GM23338 (cell line): ENCODE results near the gene PRR18. TPM values are rescaled to one million over a fixed set of nuclear protein-coding genes. Genes with fewer than 3 reads are reported as not detected.

Experiments used
- ATAC-seq: fragments of 200-7000 bp; cut with Tn5 transposase; 3 replicates; pipeline ENCODE4 v1.9.1; 2020
- DNase-seq: peaks from one replicate; pipeline ENCODE4 v3.0.0-alpha.2; 2015; ENCODE audit warnings: low spot score
- H2AFZ ChIP-seq: fragments of 200-600 bp; sonication (generic); 2 replicates; pipeline ENCODE4 v1.8.0; 2016; ENCODE audit warnings: antibody characterized with exemption, mild to moderate bottlenecking, moderate library complexity
- H3F3A ChIP-seq: fragments of 200-600 bp; sonication (generic); replicated peaks from 2 replicates; pipeline ENCODE4 v1.8.0; 2017; ENCODE audit warnings: antibody characterized with exemption, mixed run types, low read depth
- H3K27ac ChIP-seq: fragments of 200-600 bp; sonication (generic); 2 replicates; pipeline ENCODE4 v1.6.1; 2016; ENCODE audit warnings: low read depth
- H3K27me3 ChIP-seq: fragments of 200-600 bp; sonication (generic); 2 replicates; pipeline ENCODE4 v1.8.0; 2016; ENCODE audit warnings: mild to moderate bottlenecking, mixed run types, moderate library complexity; ENCODE audit not compliant: insufficient read depth
- H3K36me3 ChIP-seq: fragments of 200-600 bp; sonication (generic); 2 replicates; pipeline ENCODE4 v1.8.0; 2016; ENCODE audit warnings: mild to moderate bottlenecking; ENCODE audit not compliant: insufficient read depth
- H3K4me1 ChIP-seq: fragments of 200-600 bp; sonication (generic); 2 replicates; pipeline ENCODE4 v1.8.0; 2016; ENCODE audit warnings: mild to moderate bottlenecking, moderate library complexity; ENCODE audit not compliant: insufficient read depth
- H3K4me2 ChIP-seq: fragments of 200-600 bp; sonication (generic); 2 replicates; pipeline ENCODE4 v1.7.1; 2017; ENCODE audit warnings: mixed run types
- H3K4me3 ChIP-seq: fragments of 200-600 bp; sonication (generic); 2 replicates; pipeline ENCODE4 v1.6.1; 2016; ENCODE audit warnings: mixed run types
- H3K79me2 ChIP-seq: fragments of 200-600 bp; sonication (generic); replicated peaks from 2 replicates; pipeline ENCODE4 v1.8.0; 2017; ENCODE audit warnings: mild to moderate bottlenecking; ENCODE audit not compliant: insufficient read depth
- H3K9me2 ChIP-seq: fragments of 200-600 bp; sonication (generic); 2 replicates; pipeline ENCODE4 v1.8.0; 2017; ENCODE audit not compliant: insufficient read depth
- H4K20me1 ChIP-seq: fragments of 200-600 bp; sonication (generic); replicated peaks from 2 replicates; pipeline ENCODE4 v1.8.0; 2017; ENCODE audit warnings: mild to moderate bottlenecking; ENCODE audit not compliant: insufficient read depth
- H3K27ac Mint-ChIP-seq: 2 replicates; pipeline ENCODE4 v1.8.0; 2020; ENCODE audit warnings: inconsistent platforms, mild to moderate bottlenecking, moderate library complexity, mixed read lengths
- H3K27me3 Mint-ChIP-seq: 3 replicates; pipeline ENCODE4 v1.8.0; 2022; ENCODE audit warnings: low read depth, mild to moderate bottlenecking, moderate library complexity, mixed read lengths, inconsistent platforms; ENCODE audit not compliant: insufficient read depth, poor library complexity
- H3K36me3 Mint-ChIP-seq: 3 replicates; pipeline ENCODE4 v1.8.0; 2021; ENCODE audit warnings: low read depth, mild to moderate bottlenecking, inconsistent platforms, moderate library complexity, mixed read lengths
- H3K4me1 Mint-ChIP-seq: 3 replicates; pipeline ENCODE4 v1.8.0; 2020; ENCODE audit warnings: mild to moderate bottlenecking, inconsistent platforms, mixed read lengths
- H3K4me3 Mint-ChIP-seq: 3 replicates; pipeline ENCODE4 v1.8.0; 2021; ENCODE audit warnings: moderate library complexity, mild to moderate bottlenecking, inconsistent platforms, mixed read lengths
- H3K9me3 Mint-ChIP-seq: 3 replicates; pipeline ENCODE4 v1.8.0; 2020; ENCODE audit warnings: moderate library complexity, mild to moderate bottlenecking, inconsistent platforms, mixed read lengths
- CREB1 ChIP-seq: fragments of 250-450 bp; sonication (Bioruptor Pico); IDR thresholded peaks from 2 replicates; pipeline ENCODE4 v1.5.0; 2020; ENCODE audit warnings: low read depth, mild to moderate bottlenecking, moderate library complexity
- CTCF ChIP-seq, 2 experiments: fragments of 200-600 bp in 1 of 2; sonication (generic) in 1 of 2; conservative IDR thresholded peaks; 2 replicates each; pipeline versions ENCODE4 v1.5.1 to v1.6.1; 2016 to 2017; ENCODE audit warnings: antibody characterized with exemption in 2 of 2, low read depth in 2 of 2, mild to moderate bottlenecking in 2 of 2, moderate library complexity in 1 of 2
- EZH2 ChIP-seq: fragments of 200-600 bp; sonication (generic); IDR thresholded peaks from one replicate; pipeline ENCODE4 v1.8.0; 2017; ENCODE audit warnings: antibody characterized with exemption, mild to moderate bottlenecking, low read depth; ENCODE audit not compliant: unreplicated experiment
- EZH2phosphoT487 ChIP-seq: fragments of 200-600 bp; sonication (generic); IDR thresholded peaks from one replicate; pipeline ENCODE4 v1.8.1; 2018; ENCODE audit warnings: antibody characterized with exemption; ENCODE audit not compliant: unreplicated experiment
- NANOG ChIP-seq: IDR thresholded peaks from 2 replicates; pipeline ENCODE4 v1.6.1; 2016; ENCODE audit warnings: antibody characterized with exemption, borderline replicate concordance
- POLR2AphosphoS5 ChIP-seq: IDR thresholded peaks from 2 replicates; pipeline ENCODE4 v1.6.1; 2016; ENCODE audit warnings: antibody characterized with exemption, low read depth
- REST ChIP-seq: IDR thresholded peaks from one replicate; pipeline ENCODE4 v1.6.1; 2018; ENCODE audit warnings: antibody characterized with exemption; ENCODE audit not compliant: unreplicated experiment
- ZNF114 ChIP-seq: fragments of 250-450 bp; sonication (Bioruptor Pico); IDR thresholded peaks from 2 replicates; pipeline ENCODE4 v1.5.0; 2020; ENCODE audit warnings: mild to moderate bottlenecking, moderate library complexity
- ZNF331 ChIP-seq: fragments of 250-450 bp; sonication (Bioruptor Pico); IDR thresholded peaks from 2 replicates; pipeline ENCODE4 v1.5.0; 2020; ENCODE audit warnings: low read depth, mild to moderate bottlenecking, moderate library complexity
- polyA plus RNA-seq: library from polyadenylated mRNA; unstranded; fragments of >200 nt; fragmentation: Nextera tagmentation; extraction: Ambion mirVana; gene quantifications from 2 replicates; pipeline ENCODE4 v1.2.1, GENCODE V29; 2016
- total RNA-seq: library from RNA; depleted of rRNA; stranded (reverse); fragments of >200 nt; shearing (Covaris generic); gene quantifications from 2 replicates; pipeline ENCODE4 v1.2.3, GENCODE V29; 2014
- TF ChIP-seq, protein P1 (sequence below): IDR thresholded peaks from 2 replicates; pipeline ENCODE4 v1.6.1; 2016; ENCODE audit warnings: antibody characterized with exemption

PRR18 gene
- total and polyA plus RNA-seq, 2 experiments from 2014 or later, result 0.24 TPM; not detected in 1

GRCh38 chr6:166259296-166259977 lies 48.8 kb downstream of the PRR18 start:
- no peak overlapping the region for H3K27ac Mint-ChIP-seq
- H3K9me3 Mint-ChIP-seq, result no peaks in the 10 kb centered on the region
- Histone ChIP-seq H2AFZ (no peak overlapping the region), H3K4me2 (no peak overlapping the region), H3F3A (no peaks in the 10 kb centered on the region), H3K36me3 (no peaks in the 10 kb centered on the region), H3K4me1 (0 out of 2 replicates have a peak, but pooled peaks cover 7% of the 10 kb centered on the region), H3K4me3 (no peak overlapping the region), H3K27ac (no peak overlapping the region), H4K20me1 (0 out of 2 replicates have a peak, but pooled peaks cover 8% of the 10 kb centered on the region), H3K79me2 (no peaks in the 10 kb centered on the region), H3K9me2 (no peaks in the 10 kb centered on the region), H3K27me3 (peaks cover 55% of the 10 kb centered on the region)
- H3K4me3 Mint-ChIP-seq, result no peak overlapping the region
- TF ChIP-seq ZNF114 (CRISPR knock-in tag), result no peak
- peaks cover 16% of the 10 kb centered on the region for H3K4me1 Mint-ChIP-seq
- no peaks in the 10 kb centered on the region for H3K36me3 Mint-ChIP-seq
- ATAC-seq (peak; percentile 81), DNase-seq (peak; percentile 27)
- peaks cover 37% of the 10 kb centered on the region for H3K27me3 Mint-ChIP-seq

- Histone ChIP-seq H3K4me1 (0 out of 2 replicates have a peak, but pooled peaks cover 7% of the 10 kb centered on the region), H3K4me2 (no peak overlapping the region), H2AFZ (no peak overlapping the region), H3K36me3 (no peaks in the 10 kb centered on the region), H4K20me1 (0 out of 2 replicates have a peak, but pooled peaks cover 8% of the 10 kb centered on the region), H3K27me3 (peaks cover 61% of the 10 kb centered on the region), H3F3A (no peaks in the 10 kb centered on the region), H3K4me3 (no peak overlapping the region), H3K9me2 (no peaks in the 10 kb centered on the region), H3K79me2 (no peaks in the 10 kb centered on the region), H3K27ac (no peak overlapping the region)
- Mint-ChIP-seq H3K27me3 (peaks cover 42% of the 10 kb centered on the region), H3K36me3 (no peaks in the 10 kb centered on the region), H3K4me3 (no peak overlapping the region), H3K4me1 (peaks cover 18% of the 10 kb centered on the region), H3K27ac (no peak overlapping the region), H3K9me3 (no peaks in the 10 kb centered on the region)
- DNase-seq (no peak), ATAC-seq (no peak)
- no peak for TF ChIP-seq ZNF114 (CRISPR knock-in tag)
- TF ChIP-seq, protein P1, sequence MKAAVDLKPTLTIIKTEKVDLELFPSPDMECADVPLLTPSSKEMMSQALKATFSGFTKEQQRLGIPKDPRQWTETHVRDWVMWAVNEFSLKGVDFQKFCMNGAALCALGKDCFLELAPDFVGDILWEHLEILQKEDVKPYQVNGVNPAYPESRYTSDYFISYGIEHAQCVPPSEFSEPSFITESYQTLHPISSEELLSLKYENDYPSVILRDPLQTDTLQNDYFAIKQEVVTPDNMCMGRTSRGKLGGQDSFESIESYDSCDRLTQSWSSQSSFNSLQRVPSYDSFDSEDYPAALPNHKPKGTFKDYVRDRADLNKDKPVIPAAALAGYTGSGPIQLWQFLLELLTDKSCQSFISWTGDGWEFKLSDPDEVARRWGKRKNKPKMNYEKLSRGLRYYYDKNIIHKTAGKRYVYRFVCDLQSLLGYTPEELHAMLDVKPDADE, result no peak
- TF ChIP-seq POLR2AphosphoS5, result no peak
- TF ChIP-seq CREB1 (CRISPR knock-in tag), result no peak
- no peak for TF ChIP-seq CTCF (conservative IDR thresholded peaks at IDR 0.05; ENCODE audit: low read depth in 2 of 2)
- no peak for TF ChIP-seq ZNF331
- TF ChIP-seq REST, result no peak
- TF ChIP-seq EZH2phosphoT487, result no peak
- no peak for TF ChIP-seq EZH2
- no peak for TF ChIP-seq NANOG
Observed at GRCh38 chr6:166258854-166259276, 49.3 kb downstream of the PRR18 start.
